HG02938 (cell line): Measurements from ENCODE around the gene PRDM16.
"Not testable (repeated sequence)": the region's sequence is repeated elsewhere in the genome, so short reads cannot be mapped to it uniquely, and the experiment has no call there.

Source experiments
- ATAC-seq: cut with Tn5 transposase; IDR thresholded peaks from one replicate; pipeline ENCODE4 v1.9.1; 2021; ENCODE audit warnings: mild to moderate bottlenecking, moderate library complexity; ENCODE audit not compliant: unreplicated experiment

PRDM16 gene

DNA sequence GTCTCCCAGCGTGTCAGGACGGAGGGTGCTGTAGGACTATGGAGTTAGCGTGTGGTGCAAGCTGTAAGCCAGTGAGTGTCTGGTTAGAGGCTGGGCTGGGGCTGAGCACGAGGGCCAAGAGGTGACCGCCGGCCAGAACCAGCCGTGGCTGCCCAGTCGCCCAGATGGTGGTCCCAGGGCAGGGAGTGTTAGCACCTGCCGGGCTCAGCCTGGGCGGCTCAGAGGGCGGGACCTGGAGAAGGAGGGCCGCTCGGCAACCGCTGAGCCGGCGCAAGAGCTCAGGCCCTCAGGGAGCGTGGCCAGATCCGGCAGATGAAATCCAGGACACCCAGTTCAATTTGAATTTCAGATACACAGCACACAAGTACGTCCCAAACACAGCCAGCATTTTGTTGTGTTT is 87.9 kb downstream of the PRDM16 start:
- no peak for ATAC-seq

DNA sequence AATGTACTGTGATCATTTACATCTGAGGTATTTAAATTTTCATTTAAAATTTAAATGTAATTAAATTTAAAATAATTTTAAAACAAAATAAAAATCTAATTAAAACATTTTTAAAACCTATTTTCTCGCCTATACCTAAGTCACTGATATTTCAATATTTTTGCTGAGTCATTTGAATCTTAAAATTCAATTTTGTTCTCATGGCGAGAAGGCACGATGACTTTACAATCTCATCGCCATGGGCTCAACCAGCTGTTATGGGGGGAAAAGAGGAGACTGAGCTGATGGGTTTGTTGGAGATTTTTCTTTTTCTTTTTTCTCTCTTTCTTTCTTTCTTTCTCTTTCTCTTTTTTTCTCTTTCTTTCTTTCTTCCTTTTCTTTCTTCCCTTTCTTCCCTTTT is 89.3 kb downstream of the PRDM16 start:
- ATAC-seq, result no peak

DNA sequence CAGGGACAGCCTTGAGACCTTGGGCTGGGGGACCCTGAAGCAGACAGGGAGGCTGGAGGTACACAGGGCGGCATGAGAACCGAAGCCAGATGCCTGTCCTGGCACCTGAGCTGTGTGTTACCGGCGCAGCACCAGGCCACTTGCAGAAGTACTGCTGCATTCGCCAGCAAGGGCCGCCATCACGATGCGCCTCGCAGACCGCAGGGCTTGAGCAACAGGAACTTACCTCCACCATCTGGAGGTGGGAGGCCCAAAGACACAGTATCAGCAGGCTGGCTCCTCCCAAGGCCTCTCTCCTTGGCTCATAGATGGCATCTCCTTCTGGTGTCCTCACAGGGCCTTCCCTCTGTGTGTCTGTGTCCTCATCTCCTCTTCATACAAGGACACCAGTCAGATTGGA is 90.1 kb downstream of the PRDM16 start:
- ATAC-seq, result no peak

DNA sequence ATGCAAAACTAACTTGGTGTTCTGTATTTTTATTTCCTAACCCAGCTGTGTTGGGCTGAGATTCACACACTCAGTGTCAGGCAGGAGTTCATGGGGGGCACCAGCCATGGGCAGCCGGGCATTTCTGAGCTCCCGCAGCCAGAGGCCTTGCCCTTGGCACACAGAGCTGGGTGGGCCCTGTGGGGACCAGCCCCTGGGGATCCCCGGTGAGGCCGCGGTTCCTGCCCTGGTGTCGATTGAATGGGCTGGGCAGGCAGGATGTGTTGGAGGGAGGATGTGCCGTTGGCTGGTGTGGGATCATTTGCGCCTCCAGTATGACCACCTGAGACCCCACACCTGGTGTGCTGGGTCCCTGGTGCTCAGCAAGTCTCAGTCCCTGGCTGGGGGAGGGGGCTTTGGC is 91.0 kb downstream of the PRDM16 start:
- ATAC-seq, result no peak

DNA sequence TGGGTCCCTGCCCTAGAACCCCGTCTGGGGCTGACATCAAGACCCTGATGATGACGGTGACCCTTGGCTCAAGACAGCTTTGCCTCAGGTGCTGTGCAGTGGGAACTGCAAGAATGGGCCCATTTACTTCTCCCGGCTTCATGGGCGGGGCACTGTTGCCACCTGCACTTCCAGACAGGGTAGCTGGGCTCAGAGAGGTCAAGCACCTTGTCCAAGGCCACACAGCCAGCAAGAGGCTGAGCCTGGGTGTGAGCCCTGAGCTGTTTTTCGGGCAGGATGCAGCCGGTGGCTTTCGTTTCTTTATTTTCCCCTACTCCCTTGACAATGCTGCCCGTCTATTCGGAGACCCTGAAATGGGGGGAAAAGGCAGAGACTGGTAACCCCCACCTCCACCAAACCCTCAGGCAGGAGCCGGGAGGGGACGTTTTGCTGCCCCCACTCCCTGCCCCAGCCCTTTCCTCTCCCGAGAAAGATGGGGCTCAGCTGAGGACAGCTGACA is 91.7 kb downstream of the PRDM16 start:
- ATAC-seq, result no peak

DNA sequence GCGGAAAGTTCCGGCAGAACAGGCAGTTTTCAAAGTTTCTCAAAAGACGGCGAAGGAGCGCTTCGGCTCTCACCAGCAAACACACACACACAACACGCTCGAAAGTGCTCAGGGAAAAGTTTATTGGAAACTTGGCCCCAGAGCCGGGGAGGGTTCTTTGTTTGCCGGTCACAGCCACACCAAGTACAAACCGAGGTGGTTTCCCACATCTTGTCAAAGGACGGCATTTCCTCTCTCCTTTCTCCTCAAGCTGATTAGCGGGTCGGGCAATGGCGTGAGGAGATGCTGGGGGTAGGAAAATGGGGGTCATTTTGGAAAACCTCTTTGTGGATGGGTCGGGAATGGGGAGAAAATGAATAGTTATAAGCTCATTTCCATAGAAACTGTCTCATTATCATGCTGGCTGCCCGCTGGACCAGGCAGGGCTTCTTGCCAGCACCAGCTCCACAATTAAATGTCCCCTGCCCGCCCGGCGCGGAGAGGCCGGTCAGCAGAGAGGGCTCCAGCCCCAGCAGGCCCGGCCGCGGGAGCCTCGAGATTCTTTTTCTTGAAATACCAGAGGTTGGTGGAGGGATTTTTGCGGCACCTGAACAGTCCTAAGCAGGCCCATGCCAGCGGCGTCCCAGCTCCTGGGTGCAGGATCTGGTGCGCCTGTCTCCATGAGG is 92.3 kb downstream of the PRDM16 start:
- no peak for ATAC-seq

DNA sequence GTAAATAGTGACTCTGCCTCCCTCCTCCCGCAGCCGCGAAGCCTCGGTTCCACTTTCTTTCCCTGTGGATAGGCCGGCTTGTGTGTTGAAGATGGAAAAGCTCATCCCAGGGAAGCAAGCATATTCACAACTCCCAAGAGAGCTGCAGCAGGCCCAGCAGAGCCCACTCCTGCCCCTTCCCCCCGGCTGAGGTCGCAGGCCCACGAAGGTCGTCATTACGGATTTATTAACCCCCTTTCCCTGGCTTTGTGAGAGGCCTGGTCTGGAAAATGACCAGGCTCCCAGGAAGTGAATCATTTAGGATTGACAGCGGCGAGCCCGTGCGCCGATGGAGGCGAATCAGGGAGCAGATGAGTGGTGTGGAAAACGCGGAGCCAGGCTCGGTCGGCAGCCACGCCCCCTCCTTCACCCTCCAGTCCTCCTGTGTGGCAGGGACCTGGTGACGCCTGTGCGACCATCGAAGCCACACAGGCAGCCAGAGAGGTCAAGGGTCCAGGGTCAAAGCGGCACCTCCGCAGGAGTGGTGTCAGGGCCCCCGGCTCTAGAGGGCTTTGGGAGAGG is 93.4 kb downstream of the PRDM16 start:
- no peak for ATAC-seq

DNA sequence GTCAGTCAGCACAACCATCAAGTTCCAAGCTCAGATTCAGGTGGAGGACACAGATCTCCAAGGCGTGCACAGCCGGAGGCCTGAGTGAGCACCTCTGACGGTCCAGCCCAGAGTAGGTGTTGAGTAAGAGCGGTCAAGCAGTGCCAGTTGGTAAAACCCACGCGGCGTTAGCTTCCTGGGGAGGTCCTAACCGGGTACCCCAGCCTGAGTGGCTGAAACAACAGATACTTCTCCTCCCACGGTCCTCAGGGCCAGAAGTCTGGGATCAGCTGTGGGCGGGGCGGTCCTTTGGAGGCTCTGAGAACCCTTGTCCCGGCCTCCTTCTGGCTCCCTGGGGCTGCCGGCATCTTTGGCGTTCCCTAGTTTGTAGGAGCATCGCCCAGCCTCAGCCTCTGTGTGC is 94.4 kb downstream of the PRDM16 start:
- no peak for ATAC-seq

DNA sequence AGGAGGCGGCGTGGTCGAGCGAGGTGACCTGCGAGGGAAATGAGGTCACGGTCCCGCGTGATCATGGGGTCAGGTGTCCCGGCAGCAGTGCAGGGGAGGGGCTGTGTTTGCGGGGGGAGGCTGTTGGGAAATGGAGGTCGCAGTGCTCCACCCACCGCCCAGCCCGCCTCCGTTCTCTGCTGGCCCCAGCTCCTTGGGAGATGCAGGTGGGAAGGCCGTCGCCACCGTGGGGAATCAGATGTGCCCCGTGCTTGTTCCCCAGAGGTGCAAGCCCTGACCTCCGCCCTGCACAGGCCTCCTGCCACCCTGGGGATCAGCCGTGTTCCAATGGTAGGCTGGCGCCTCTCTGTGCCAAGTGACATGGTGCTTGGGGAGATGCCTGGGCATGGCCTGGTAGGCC is 95.7 kb downstream of the PRDM16 start:
- ATAC-seq, result no peak

DNA sequence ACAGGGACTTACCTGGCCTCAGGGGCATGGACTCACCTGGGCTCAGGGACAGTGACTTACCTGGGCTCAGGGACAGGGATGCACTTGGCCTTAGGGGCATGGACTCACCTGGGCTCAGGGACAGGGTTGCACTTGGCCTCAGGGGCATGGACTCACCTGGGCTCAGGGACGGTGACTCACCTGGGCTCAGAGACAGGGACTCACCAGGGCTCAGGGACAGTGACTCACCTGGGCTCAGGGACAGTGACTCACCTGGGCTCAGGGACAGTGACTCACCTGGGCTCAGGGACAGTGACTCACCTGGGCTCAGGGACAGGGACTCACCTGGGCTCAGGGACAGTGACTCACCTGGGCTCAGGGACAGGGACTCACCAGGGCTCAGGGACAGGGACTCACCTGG is 96.2 kb downstream of the PRDM16 start:
- not testable (repeated sequence) for ATAC-seq

DNA sequence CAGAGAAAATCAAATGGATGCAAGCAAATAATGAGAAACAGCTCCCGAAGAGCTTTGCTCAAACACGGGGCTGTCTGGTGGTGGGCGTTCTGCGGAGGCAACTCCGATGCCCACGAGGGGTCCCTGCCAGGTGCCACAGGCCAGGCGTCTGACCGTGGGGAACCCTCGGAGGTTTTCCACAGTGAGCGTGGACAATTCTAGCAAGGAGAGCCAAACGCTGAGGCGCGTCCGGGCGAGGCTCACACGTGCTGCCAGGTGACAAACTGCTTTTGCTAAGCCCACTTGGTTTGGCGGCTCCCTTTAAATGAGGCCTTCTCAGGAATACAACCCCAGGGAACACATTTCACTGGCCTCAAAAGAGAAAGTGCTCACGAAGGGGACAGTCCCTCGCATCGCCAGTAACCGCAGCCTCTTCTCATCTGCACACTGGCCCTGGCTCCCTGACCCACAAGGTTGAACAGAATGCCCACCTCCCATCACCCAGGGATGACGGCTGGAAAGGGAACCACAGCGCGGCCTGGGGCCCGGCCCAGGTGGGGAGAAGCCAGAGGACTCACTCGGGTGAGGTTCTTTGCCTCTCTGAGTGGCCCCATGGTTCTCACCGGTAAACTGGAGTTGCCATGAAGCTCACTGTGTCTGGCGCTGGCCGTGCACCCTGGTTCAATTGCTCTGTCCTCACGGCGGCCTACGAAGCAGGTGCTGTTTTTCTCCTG is 97.4 kb downstream of the PRDM16 start:
- no peak for ATAC-seq

DNA sequence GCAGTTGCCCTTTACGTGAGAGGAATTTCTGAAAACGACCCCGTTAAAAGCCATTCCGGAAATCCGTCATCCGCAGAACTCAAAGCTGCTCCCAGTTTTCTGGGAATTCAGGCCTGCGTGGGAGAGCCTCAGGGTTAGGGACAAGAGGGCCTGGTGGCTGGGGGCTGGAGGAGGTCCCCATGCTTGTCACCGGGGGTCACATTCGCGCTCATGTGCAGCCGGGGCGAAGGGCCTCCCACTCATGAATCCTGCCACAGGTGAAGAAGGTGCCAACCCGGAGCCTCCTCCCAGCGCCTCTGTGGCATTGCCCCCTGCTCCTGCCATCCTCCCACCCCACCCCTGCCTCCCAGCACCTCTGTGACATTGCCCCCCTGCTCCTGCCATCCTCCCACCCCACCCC is 98.3 kb downstream of the PRDM16 start:
- no peak for ATAC-seq

DNA sequence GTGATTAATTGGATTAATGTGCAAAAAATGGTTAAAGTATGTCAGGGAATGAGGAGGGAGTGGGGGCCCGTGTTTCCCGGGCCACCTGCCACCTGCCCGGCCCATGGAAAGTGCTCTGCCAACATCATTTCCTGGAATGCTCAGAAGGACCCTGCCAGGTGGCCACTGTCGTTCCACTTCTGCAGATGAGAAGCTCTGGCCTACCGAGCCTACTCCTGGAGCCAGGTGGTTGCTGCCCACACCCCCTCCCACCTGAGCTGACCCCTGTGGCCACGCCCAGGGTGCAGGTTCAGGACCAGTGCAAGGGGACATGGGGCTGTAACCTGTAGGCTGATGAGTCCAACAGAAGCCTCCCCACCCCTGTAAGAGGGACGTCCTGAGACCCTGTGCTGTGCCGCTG is 99.7 kb downstream of the PRDM16 start:
- ATAC-seq, result no peak

DNA sequence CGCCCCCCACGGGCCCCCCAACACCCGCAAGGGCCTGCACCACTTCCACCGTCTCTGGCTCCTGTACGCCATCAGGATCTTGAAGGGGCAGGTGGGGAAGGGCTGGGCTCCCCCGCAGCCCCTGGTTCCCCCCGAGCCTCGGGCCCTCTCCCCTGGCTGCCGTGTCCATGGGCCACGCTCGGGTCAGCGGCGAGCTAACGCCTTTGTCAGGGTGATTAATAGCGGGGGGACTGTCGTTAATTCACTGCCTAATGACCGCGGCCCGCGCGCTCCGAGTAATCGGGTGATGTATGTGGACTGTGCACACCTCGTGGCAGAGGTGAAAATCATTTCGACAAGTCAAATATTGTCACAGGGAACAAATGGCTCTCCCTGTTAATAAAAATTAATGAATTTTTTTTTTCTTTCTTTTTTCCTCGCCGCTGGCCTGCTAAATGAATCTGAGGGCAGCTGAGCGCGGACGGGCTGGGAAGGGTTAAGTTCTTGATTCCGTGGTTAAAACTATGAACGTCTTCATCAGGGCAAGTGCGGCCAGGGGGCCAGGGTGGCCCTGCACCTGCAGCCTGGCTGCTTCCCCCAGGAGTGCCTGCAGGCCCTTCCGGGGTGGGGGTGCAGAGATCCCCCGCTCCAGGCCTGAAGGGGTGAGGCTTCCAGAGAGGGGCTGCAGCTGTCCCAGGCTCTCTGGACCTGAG is 100.8 kb downstream of the PRDM16 start:
- no peak for ATAC-seq

DNA sequence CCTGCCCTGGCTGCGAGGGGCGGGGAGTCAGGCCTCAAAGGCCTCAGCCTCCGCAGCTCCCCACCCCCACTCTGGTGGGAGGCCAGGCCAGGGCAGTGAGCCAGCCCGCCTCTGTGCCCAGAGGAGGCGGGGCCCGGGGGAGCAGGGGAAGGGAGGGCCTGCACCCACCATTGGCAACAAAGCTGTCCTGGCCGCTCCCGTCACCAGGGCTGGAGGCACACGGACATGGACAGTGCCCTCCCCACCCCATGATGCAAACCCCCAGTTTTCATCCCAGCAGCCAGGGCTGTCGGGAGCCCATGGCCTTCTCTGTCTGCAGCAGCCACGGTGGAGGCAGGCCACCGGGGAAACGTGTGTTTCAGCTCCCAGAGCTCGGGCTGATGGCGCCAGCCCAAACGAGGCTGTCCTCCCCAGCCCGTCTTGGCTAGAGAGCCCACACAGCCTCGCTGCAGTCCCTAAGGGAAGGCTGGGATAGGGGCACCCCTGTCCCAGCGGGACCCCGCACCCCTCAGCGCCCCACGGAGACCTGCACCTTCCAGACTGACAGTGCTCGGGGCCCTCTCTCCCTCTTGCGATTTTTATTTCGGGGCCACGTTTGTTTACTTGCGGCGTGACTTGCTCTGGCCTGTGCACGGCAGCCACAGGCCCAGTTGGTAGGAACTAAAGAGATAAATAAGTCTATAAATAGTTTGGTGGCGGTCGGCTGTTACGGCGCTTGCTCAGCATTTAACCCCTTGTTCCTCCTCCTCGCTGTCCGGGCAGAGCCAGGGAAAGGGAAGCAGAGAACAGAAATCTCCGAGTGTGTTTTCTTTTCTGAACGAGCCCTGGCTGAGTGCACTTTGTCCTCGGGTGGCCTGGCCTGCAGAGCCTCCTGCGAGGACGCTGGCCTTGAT is 101.8 kb downstream of the PRDM16 start:
- ATAC-seq, result no peak

DNA sequence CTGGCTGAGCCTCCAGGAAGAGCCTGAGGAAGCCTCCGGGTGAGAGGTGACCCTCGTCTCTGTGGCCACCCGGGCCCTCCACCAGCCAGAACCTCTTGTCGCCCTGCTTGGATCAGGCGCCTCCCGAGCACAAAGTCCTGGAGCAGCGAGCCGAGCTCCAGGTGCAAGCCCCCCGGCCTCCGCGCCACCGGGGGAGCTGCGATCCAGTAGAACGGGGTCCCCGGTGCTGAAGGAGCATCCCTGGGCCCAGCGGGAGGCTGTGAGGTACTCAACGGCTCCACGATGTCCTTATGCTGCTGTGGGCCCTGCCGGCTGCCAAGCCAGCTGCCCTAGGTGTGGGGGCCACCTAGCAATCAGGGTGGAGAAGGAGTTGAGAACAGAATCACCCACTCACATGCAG is 102.8 kb downstream of the PRDM16 start:
- no peak for ATAC-seq

DNA sequence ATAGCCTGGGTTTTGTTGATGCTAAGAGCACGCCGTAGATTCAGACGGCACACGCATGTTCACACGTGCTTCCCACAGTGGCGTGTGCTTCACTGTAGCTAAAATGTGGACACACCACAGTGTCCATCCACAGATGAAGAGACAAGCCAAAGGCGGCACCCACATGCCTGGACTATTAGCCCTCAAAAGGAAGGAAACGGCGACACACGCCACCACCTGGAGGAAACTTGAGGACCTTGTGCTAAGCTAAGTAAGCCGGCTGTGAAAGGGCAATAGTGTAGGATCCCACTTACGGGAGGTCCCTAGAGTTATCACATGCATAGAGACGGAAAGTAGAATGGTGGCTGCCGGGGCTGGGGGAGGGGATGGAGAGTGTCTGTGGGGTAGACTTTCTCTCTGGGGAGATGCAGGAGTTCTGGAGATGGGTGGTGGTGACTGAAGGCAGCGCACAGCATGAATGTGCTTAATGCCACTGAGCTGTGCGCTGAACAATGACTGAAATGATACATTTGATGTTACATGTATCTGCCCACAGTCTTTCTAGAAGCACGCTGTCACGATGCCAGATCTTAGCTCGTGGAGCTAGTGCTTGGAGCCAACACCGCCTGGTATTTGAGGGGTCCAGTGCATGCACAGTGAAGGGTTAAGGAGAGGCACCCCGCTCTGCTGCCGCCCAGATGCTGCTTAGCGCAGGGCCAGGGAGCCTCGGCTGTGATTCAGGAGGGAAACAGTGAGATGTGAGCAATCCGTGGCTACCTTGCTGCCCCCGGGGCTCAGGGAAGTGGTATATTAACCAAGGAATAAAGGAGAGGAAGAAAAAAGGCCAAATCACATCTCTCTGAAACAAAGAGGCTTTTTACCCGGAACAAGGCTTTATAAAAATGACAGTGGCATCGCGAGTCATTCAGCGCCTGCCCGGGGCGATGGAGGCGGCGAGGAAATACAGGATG is 103.7 kb downstream of the PRDM16 start:
- no peak for ATAC-seq

DNA sequence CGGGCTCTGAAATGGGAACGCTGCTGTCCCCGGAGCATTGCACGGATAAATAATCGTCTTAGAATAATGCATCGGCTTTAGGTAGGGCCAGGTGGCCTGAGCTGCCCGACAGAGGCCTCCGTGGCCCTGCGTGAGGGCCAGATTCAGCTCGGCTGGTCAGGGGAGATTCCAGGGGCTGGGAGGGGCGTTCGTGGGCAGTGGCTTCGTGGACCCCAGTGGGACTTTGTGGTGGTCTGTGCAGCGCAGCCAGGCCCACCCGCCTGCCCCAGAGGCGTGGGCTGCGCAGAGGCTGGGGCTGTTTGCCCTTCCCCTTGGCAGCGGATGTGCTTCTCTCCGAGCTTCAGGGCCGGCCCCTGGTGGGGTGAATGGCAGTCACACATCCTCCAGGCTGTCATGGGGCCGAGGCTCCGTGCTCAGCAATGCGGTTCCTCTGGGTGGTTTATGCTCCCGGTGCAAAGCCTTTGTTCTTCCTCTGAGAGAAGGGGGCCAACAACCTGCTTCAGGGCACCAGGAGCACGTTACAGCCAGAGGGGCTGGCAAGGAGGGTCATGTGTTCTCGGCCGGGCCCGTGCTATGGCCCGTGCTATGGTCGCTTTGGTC is 104.5 kb downstream of the PRDM16 start:
- ATAC-seq, result no peak
